GM12865 (cell line): ENCODE measurements around the gene GSPT2.
"Not testable (repeated sequence)": the region's sequence is repeated elsewhere in the genome, so short reads cannot be mapped to it uniquely, and the experiment has no call there.

Source experiments
- DNase-seq: peaks from one replicate; pipeline ENCODE4 v3.0.0; 2010; ENCODE audit warnings: low read depth
- H3K4me3 ChIP-seq: 2 replicates; pipeline ENCODE4 v1.5.1; 2011; ENCODE audit warnings: mild to moderate bottlenecking, low read depth, low read length, control low read depth
- CTCF ChIP-seq: IDR thresholded peaks from 2 replicates; pipeline ENCODE4 v1.5.1; 2011; ENCODE audit warnings: low read length, control low read depth, low read depth, inconsistent platforms; ENCODE audit not compliant: insufficient read depth; ENCODE audit errors: missing control alignments

GSPT2 gene

GRCh38 chrX:51743179-51743957, at the start of gene GSPT2:
Gene GSPT2, plus strand, starts transcription at chrX:51743442. Its CDS starts 185 bp downstream, at chrX:51743627.
- TF ChIP-seq CTCF: no peak
- H3K4me3 ChIP-seq: peak within 1 kb of the TSS; percentile 84
- peak; percentile 86 for DNase-seq

GRCh38 chrX:51694254-51694653, 49.0 kb upstream of the GSPT2 start:
- no peak for DNase-seq
- no peak for TF ChIP-seq CTCF
- no peak overlapping the region for H3K4me3 ChIP-seq

GRCh38 chrX:51697397-51697796, 45.8 kb upstream of the GSPT2 start:
- no peak overlapping the region for H3K4me3 ChIP-seq
- no peak for TF ChIP-seq CTCF
- no peak for DNase-seq

GRCh38 chrX:51710277-51711164, 32.7 kb upstream of the GSPT2 start, which contains the start of gene CENPVL1:
Gene CENPVL1, plus strand, starts transcription at chrX:51710512. Its CDS starts 0 bp downstream, at chrX:51710512.
- DNase-seq, H3K4me3 ChIP-seq: not testable (repeated sequence)

GRCh38 chrX:51712943-51713647, 30.1 kb upstream of the GSPT2 start:
- not testable (repeated sequence) for DNase-seq, H3K4me3 ChIP-seq

- TF ChIP-seq CTCF: no peak
- no peak for DNase-seq
- H3K4me3 ChIP-seq: no peak overlapping the region
Observed at GRCh38 chrX:51728202-51728601, 15.0 kb upstream of the GSPT2 start.

GRCh38 chrX:51737091-51737490, 6.2 kb upstream of the GSPT2 start:
- DNase-seq: no peak
- no peak for TF ChIP-seq CTCF
- no peak overlapping the region for H3K4me3 ChIP-seq
